Activated CD4-positive, alpha-beta T cell treated with anti-CD3 and anti-CD28 coated beads for 24 hours (primary cell): Measurements from ENCODE around the gene TNFRSF6B.

Experiments
- DNase-seq, 2 donors: peaks; one replicate each; pipeline ENCODE4 v3.0.0-alpha.2; 2020; ENCODE audit warnings: low read depth in 2 of 2

The TNFRSF6B gene

DNA sequence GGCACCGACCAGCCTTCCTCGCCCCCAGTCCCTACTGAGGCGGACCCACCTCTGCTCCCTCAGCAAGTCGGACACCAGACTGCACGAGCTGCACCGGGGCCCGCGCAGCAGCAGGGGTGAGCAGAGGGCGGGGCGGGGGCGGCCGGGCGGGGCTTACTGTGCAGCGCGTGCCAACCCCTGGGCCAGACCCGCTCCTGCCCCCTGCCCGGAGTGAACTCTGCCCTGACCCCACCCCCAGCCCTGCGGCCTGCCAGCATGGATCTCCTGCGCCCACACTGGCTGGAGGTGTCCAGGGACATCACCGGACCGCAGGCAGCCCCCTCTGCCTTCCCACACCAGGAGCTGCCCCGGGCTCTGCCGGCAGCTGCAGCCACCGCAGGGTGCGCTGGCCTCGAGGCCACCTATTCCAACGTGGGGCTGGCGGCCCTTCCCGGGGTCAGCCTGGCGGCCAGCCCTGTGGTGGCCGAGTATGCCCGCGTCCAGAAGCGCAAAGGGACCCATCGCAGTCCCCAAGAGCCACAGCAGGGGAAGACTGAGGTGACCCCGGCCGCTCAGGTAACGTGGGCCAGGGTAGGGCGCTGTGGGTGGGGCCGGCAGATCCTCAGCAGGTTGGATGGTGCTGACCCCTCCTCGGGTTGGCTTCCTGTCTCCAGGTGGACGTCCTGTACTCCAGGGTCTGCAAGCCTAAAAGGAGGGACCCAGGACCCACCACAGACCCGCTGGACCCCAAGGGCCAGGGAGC lies 41.7 kb downstream of the TNFRSF6B start:
- DNase-seq: no peak

DNA sequence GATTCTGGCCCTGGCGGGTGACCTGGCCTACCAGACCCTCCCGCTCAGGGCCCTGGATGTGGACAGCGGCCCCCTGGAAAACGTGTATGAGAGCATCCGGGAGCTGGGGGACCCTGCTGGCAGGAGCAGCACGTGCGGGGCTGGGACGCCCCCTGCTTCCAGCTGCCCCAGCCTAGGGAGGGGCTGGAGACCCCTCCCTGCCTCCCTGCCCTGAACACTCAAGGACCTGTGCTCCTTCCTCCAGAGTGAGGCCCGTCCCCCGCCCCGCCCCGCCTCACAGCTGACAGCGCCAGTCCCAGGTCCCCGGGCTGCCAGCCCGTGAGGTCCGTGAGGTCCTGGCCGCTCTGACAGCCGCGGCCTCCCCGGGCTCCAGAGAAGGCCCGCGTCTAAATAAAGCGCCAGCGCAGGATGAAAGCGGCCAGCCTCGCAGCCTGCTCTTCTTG lies 42.3 kb downstream of the TNFRSF6B start:
- no peak for DNase-seq

DNA sequence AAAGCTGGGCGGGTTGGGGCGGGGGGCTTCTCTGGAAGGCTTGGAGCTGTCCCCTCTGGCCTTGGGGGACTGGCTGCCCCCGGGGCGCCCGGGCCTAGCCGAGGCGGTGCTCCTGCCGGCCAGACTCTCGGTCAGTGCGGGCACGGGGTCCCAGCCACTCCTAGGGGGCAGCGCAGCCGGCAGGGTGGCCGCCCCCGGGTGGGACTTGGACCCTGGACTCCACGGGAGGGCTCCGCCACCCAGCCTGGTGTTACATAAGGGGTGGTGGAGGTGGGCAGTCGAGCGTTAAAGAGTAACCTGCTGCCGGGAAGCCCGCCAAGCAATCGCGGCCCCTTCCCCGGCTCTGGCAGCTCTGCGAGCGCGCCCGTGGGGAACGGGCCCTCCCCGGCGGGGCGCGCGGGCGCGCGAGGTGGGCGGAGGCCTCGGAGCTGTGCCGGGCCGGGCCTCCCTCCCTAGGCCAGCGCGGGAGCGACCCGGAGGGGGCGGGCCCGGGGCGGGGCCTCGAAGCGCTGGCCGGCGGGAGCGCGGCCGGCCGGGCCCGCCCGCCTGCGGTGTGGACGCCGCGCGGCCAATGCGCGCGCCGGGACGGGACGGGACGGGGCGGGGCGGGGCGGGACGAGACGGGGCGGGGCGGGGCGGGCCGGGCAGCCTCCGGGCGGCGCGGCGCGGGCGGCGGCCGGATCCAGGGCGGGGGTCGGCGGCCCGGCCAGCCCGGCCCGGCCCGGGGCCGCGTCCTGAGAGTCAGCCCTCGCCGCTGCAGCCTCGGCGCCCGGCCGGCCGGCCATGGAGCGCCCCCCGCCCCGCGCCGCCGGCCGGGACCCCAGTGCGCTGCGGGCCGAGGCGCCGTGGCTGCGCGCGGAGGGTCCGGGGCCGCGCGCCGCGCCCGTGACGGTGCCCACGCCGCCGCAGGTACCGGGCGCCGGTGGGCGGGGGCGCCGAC lies 42.9 kb downstream of the TNFRSF6B start, which contains the start of gene SLC2A4RG:
Gene SLC2A4RG (plus strand): TSS at position 647 of the 940 bp plus-strand sequence. CDS start 137 bp downstream, at position 784.
- no peak for DNase-seq

GRCh38 chr20:63740070-63740626 lies 43.7 kb downstream of the TNFRSF6B start:
- no peak for DNase-seq

- DNase-seq: no peak
Observed at GRCh38 chr20:63740627-63741353, 44.3 kb downstream of the TNFRSF6B start.

DNA sequence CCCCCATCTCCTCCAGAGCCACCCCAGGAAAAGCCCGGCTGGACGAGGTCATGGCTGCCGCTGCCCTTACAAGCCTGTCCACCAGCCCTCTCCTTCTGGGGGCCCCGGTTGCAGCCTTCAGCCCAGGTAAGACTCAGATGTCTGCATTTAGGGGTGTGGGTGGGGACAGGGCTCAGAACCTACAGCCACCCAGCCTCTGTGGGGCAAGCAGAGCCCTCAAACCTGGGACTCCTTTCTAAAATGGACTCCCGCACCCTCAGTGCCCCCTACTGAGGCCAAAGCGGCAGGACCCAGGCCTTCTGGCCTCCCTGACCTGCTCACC lies 44.9 kb downstream of the TNFRSF6B start:
- DNase-seq: no peak

- DNase-seq: no peak
Observed at GRCh38 chr20:63741676-63742380, 45.4 kb downstream of the TNFRSF6B start.

GRCh38 chr20:63742381-63743024 lies 46.1 kb downstream of the TNFRSF6B start:
- no peak for DNase-seq

- no peak for DNase-seq
Observed at GRCh38 chr20:63743210-63743970, 46.9 kb downstream of the TNFRSF6B start.

DNA sequence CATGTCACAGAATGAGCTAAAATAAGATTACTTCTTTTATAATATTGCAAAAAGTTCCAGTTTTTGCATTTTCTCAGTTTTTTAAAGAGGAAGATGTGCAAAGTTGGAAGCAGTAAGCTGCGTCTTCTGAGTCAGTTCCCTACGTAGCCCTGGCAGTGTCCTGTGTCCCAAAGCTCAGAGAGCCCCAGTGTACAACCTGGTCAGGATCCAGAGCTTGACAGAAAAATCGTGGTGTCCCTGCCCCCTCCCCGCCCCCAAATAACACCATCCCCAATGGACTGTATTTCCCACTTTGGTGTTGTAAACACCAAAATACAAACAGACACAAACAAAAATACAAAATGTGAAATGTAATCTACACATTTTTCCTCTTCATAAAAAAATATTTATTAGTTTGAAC lies 47.7 kb downstream of the TNFRSF6B start:
- no peak for DNase-seq

DNA sequence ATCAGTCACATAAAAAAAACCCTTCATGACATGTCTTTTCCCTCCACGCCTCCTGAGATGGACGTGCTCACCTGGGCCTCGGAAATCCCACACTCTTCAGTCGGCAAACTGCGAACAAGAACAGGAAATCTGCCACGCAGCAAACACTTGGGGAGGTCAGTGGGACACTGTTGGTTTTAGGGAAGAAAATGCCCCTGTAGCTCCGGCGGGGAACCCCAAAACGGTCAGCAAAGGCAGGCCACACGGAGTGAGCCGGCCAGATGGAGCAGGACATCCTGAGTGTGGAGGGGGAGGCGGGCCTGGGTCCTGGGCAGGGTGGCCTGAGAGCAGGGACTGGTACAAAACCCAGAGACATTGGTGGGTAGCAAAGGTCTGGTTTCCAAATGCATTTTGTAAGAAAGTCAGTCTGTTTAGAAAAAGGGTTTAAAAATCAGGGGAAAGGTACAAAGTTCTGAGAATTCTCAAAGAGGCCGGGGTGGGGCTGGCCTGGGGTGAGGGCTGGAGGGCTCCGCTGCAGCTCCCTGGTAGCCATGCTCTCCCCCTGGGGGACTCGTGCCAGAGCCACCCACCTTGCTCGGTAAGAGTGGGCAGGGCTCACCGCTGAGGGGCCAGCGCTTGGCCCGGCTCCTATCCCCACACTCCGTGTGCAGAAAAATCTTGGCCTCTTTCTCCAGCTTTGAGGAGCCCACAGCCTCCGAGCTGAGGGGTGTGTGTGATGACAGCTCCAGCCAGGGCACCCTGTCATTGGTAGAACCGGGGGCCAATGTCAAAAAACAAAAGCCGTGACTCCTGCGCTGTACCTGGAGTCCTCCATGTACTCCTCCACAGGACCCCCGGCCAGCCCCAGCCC lies 48.3 kb downstream of the TNFRSF6B start:
- DNase-seq: no peak

DNA sequence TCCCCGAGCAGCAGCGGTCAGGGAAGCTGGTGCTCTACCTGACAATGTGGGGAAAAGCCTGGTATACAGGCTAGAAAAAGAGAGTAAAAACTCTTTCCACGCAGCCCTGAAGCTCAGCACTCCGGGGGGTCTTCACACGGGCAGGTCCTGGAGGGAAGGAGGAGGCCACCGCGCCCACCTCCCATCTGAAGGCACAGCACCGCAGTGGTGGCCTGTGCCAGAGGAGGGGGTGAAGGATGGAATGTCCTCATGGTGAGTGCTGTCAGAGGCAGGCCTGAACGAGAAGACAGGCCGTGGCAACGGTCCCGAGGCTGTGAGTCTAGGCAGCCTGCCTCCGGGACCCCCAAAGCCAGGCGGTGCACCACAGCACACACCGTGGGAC lies 49.0 kb downstream of the TNFRSF6B start:
- no peak for DNase-seq

DNA sequence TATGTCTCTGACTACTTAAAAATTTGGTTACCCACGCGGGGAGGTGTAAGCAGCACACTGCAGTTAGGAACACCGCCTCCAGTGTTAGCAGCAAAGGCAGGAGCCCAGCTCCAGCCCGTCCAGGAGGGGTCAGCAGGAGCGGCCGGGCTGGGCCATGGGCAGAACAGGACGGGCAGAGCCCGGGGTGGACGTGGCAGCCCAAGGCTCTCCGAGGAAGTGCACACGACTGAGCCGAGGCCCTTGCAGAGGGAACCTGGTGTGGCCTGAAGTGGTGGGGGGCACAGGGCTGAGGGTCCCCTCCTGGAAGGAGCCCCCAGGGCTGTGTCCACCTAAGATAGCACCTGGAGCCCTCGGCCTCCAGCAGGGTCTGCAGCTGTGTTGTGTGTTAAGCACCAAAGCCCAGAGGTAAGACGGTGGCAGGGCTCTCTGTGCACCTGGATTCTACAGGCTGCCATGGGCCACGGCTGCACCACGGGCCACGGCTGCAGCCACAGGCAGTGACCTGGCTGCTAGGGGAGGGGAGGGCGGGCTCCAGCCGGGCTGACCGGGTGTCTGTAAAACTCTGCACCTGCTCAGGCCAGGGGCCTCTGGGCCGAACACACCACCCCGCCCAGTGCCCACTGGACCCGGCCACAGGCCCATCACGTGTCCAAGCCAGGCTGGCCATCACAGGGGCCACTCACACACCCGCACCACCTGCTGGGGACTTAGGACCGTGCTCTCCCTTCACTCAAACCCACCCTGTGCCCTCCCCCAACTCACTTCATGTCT lies 49.7 kb downstream of the TNFRSF6B start:
- DNase-seq: no peak

GRCh38 chr20:63746751-63747315 lies 50.4 kb downstream of the TNFRSF6B start:
- no peak for DNase-seq

GRCh38 chr20:63747622-63748069 lies 51.2 kb downstream of the TNFRSF6B start:
- DNase-seq: no peak
